GM12878 (cell line): ENCODE results near the gene TMEM256. TPM values are rescaled to one million over a fixed set of nuclear protein-coding genes. Genes with fewer than 3 reads are reported as not detected.

Source experiments
- CTCF ChIP-seq, 3 experiments: IDR thresholded peaks in 2 of 3; conservative IDR thresholded peaks in 1 of 3; 2 replicates each; pipeline ENCODE4 v1.5.1; 2011; ENCODE audit warnings: low read depth in 3 of 3, low read length in 3 of 3, mild to moderate bottlenecking in 3 of 3, control low read depth in 2 of 3, moderate library complexity in 2 of 3, inconsistent platforms in 1 of 3, mixed read lengths in 1 of 3; ENCODE audit not compliant: control insufficient read depth in 2 of 3, insufficient read depth in 1 of 3; ENCODE audit errors: extremely low read depth in 1 of 3
- CUX1 ChIP-seq: IDR thresholded peaks from 2 replicates; pipeline ENCODE4 v1.6.1; 2012; ENCODE audit warnings: improper control_type of control experiment, low read depth, low read length; ENCODE audit not compliant: insufficient replicate concordance
- NRF1 ChIP-seq: conservative IDR thresholded peaks from 2 replicates; pipeline ENCODE4 v1.6.1; 2011; ENCODE audit warnings: mild to moderate bottlenecking, low read depth, low read length, improper control_type of control experiment
- polyA plus RNA-seq, 11 experiments: library from polyadenylated mRNA; depleted of rRNA in 4 of 11; unstranded in 6 of 11; stranded (reverse) in 5 of 11; fragments of >200 nt; fragmentation: Nextera tagmentation in 4 of 11; fragmentation: Illumina TruSeq in 1 of 11; extraction: Ambion mirVana in 4 of 11; extraction: Trizol in 1 of 11; gene quantifications; 1 replicate in 1 of 11; 2 replicates in 10 of 11; pipeline versions ENCODE4 v1.2.1 to v1.2.3, GENCODE V29; 2011 to 2016; ENCODE audit warnings: inconsistent platforms in 2 of 11, missing spikeins in 2 of 11, low read depth in 1 of 11
- total RNA-seq, 4 experiments: library from RNA; depleted of rRNA in 3 of 4; stranded (reverse); fragments of >200 nt in 3 of 4; fragmentation: Illumina TruSeq in 1 of 4; extraction: Trizol in 1 of 4; gene quantifications; 2 replicates each; pipeline versions ENCODE4 v1.2.1 to v1.2.3, GENCODE V29; 2013 to 2021

TMEM256 gene
- total and polyA plus RNA-seq, 10 of the 15 experiments (the other 5 are each of a cell fraction or from before 2014, with no cell fraction given) = 57.3 to 342 (median 95.7) TPM

GRCh38 chr17:7389924-7390910 lies 13.7 kb downstream of the TMEM256 start (continued):
- TF ChIP-seq CTCF (IDR thresholded peaks at IDR 0.05 in 2 of 3, conservative IDR thresholded peaks at IDR 0.05 in 1 of 3; ENCODE audit: control insufficient read depth in 2 of 3, extremely low read depth in 1 of 3, insufficient read depth in 1 of 3, low read depth in 3 of 3, low read length in 3 of 3) = no peak
- TF ChIP-seq NRF1 = no peak
- no peak for TF ChIP-seq CUX1
